NCI-H1694 (cell line): ENCODE measurements around the gene MLLT10.

Source experiments
- DNase-seq: peaks from one replicate; lab custom pipeline; 2025; lab: John Stamatoyannopoulos, UW

The MLLT10 gene

GRCh38 chr10:21637795-21638194 lies 103.8 kb downstream of the MLLT10 start:
- DNase-seq, result no peak

- no peak for DNase-seq
Observed at GRCh38 chr10:21638681-21639080, 104.6 kb downstream of the MLLT10 start.

GRCh38 chr10:21648040-21648439 lies 114.0 kb downstream of the MLLT10 start:
- DNase-seq, result no peak

GRCh38 chr10:21649454-21649872 lies 115.4 kb downstream of the MLLT10 start:
- no peak for DNase-seq

- no peak for DNase-seq
Observed at GRCh38 chr10:21650353-21650752, 116.3 kb downstream of the MLLT10 start.

- DNase-seq, result no peak
Observed at GRCh38 chr10:21655236-21655635, 121.2 kb downstream of the MLLT10 start.

GRCh38 chr10:21655687-21656086 lies 121.7 kb downstream of the MLLT10 start:
- DNase-seq, result no peak

- DNase-seq, result no peak
Observed at GRCh38 chr10:21661087-21661486, 127.1 kb downstream of the MLLT10 start.

GRCh38 chr10:21661935-21662334 lies 127.9 kb downstream of the MLLT10 start:
- no peak for DNase-seq

GRCh38 chr10:21662635-21663034 lies 128.6 kb downstream of the MLLT10 start:
- no peak for DNase-seq

- no peak for DNase-seq
Observed at GRCh38 chr10:21668831-21669230, 134.8 kb downstream of the MLLT10 start.

GRCh38 chr10:21670391-21670790 lies 136.4 kb downstream of the MLLT10 start:
- DNase-seq, result no peak

GRCh38 chr10:21673668-21674067 lies 139.6 kb downstream of the MLLT10 start:
- no peak for DNase-seq

GRCh38 chr10:21675157-21675796 lies 141.2 kb downstream of the MLLT10 start:
- peak; percentile 8 for DNase-seq

GRCh38 chr10:21677551-21677950 lies 143.5 kb downstream of the MLLT10 start:
- DNase-seq, result no peak

- no peak for DNase-seq
Observed at GRCh38 chr10:21681156-21681555, 147.1 kb downstream of the MLLT10 start.

GRCh38 chr10:21687266-21688008 lies 153.4 kb downstream of the MLLT10 start:
- DNase-seq, result no peak

GRCh38 chr10:21688009-21688332 lies 153.9 kb downstream of the MLLT10 start:
- no peak for DNase-seq

GRCh38 chr10:21688870-21689269 lies 154.8 kb downstream of the MLLT10 start:
- DNase-seq, result no peak

GRCh38 chr10:21689881-21690280 lies 155.8 kb downstream of the MLLT10 start:
- DNase-seq, result no peak

- DNase-seq, result no peak
Observed at GRCh38 chr10:21692916-21693315, 158.9 kb downstream of the MLLT10 start.

- no peak for DNase-seq
Observed at GRCh38 chr10:21693418-21693817, 159.4 kb downstream of the MLLT10 start.

GRCh38 chr10:21694631-21695030 lies 160.6 kb downstream of the MLLT10 start:
- DNase-seq, result no peak

- no peak for DNase-seq
Observed at GRCh38 chr10:21696302-21696701, 162.3 kb downstream of the MLLT10 start.
